Mesothelial cell of epicardium (in vitro differentiated cells): ENCODE measurements around the gene TBCD. TPM values are rescaled to one million over a fixed set of nuclear protein-coding genes. Genes with fewer than 3 reads are reported as not detected.
"Not testable (repeated sequence)": the region's sequence is repeated elsewhere in the genome, so short reads cannot be mapped to it uniquely, and the experiment has no call there.

Source experiments
- DNase-seq, 2 experiments: peaks; one replicate each; pipeline ENCODE4 v3.0.0; 2021; ENCODE audit warnings: low spot score in 2 of 2; ENCODE audit not compliant: unreplicated experiment in 2 of 2
- H3K27ac Mint-ChIP-seq: 2 replicates; pipeline ENCODE4 v1.8.0; 2021; ENCODE audit warnings: mixed read lengths
- H3K27me3 Mint-ChIP-seq: 2 replicates; pipeline ENCODE4 v1.8.0; 2021; ENCODE audit warnings: low read depth, mixed read lengths
- H3K36me3 Mint-ChIP-seq: 2 replicates; pipeline ENCODE4 v1.8.0; 2021; ENCODE audit warnings: mixed read lengths
- H3K4me1 Mint-ChIP-seq: 2 replicates; pipeline ENCODE4 v1.8.0; 2021; ENCODE audit warnings: mixed read lengths
- H3K4me3 Mint-ChIP-seq: 2 replicates; pipeline ENCODE4 v1.8.0; 2021; ENCODE audit warnings: mild to moderate bottlenecking, moderate library complexity, mixed read lengths
- H3K9me3 Mint-ChIP-seq: 2 replicates; pipeline ENCODE4 v1.8.0; 2021; ENCODE audit warnings: mixed read lengths
- CTCF ChIP-seq: fragments of 200-600 bp; sonication (generic); IDR thresholded peaks from one replicate; pipeline ENCODE4 v1.5.0; 2021; ENCODE audit warnings: antibody characterized with exemption; ENCODE audit not compliant: unreplicated experiment
- total RNA-seq: library from RNA; stranded (reverse); gene quantifications from 3 replicates; pipeline ENCODE4 v1.2.1, GENCODE V29; 2021

The TBCD gene
- total RNA-seq, 1 donor from 2014 or later: 117 TPM

GRCh38 chr17:82769041-82769440, 17.2 kb downstream of the TBCD start:
- H3K4me3 Mint-ChIP-seq: no peak overlapping the region
- no peak overlapping the region for H3K27ac Mint-ChIP-seq
- H3K36me3 Mint-ChIP-seq: peaks cover 38% of the 10 kb centered on the region
- no peak for DNase-seq
- no peaks in the 10 kb centered on the region for H3K27me3 Mint-ChIP-seq
- H3K9me3 Mint-ChIP-seq: no peaks in the 10 kb centered on the region
- TF ChIP-seq CTCF: no peak
- no peaks in the 10 kb centered on the region for H3K4me1 Mint-ChIP-seq

DNA sequence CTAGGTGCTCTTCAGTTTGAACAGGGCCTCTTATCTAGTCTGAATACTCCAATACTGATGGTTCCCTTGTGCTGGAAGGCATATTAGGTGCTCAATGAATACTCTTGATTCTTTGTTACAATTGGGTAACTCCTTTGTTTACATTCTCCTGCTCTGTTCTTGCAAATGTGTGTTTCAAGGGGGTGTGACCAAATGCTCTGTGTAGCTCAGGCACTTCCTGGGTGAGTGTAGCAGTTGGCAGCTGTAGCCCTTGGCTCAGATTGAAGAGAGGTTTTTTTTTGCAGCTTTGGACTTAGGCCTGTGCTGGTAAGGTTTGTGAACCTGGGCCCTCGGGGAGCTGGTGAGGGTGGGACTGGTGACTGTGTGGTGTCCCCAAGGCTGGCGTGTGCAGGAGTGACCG, 20.2 kb downstream of the TBCD start:
- Mint-ChIP-seq H3K27me3 (no peaks in the 10 kb centered on the region), H3K36me3 (peaks cover 41% of the 10 kb centered on the region), H3K9me3 (peaks cover under 1% of the 10 kb centered on the region), H3K27ac (no peak overlapping the region), H3K4me3 (no peak overlapping the region), H3K4me1 (no peaks in the 10 kb centered on the region)
- no peak for TF ChIP-seq CTCF
- no peak for DNase-seq

GRCh38 chr17:82774456-82774855, 22.6 kb downstream of the TBCD start:
- H3K4me1 Mint-ChIP-seq, H3K27me3 Mint-ChIP-seq, DNase-seq, H3K4me3 Mint-ChIP-seq, H3K9me3 Mint-ChIP-seq, H3K27ac Mint-ChIP-seq: not testable (repeated sequence)
- H3K36me3 Mint-ChIP-seq: peaks cover 33% of the 10 kb centered on the region

DNA sequence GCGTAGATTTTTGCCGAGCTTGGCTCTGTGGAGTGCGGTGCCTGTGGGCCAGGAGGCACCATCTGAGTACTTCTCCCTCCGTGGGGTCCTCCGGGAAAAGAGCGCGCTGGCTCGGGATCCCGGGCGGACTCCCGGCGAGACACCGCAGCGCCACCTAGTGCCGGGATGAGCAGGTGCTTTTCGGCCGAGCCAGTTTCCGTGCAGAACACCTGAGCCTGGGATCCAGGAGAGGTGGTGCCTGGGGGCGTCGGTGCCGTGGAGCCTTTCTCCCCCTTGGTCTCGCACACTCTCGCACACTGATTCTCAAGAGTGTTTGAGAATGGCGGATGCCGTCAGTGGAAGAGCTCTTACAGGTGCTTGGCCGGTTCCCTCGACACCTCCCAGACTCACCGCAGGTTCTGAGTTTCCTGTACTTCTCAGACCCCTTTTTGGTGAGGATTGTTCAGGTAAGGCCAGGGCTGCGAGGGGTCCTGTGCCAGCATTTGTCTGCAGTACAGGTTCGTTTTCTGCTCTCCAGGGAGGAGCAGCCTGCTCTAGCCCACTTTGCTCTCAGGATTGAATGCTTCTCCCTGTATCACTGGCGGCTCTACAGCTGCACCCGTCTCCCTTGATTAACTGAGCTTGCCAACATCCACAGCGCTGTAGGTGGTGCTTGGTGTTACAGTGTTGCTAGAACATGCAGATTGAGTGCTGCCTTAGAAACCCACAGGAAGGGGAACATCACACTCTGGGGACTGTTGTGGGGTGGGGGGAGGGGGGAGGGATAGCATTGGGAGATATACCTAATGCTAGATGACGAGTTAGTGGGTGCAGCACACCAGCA, 23.3 kb downstream of the TBCD start:
- peak; percentile 94 for TF ChIP-seq CTCF
- peak; percentile 49 to 82 for DNase-seq
- H3K4me1 Mint-ChIP-seq: no peaks in the 10 kb centered on the region

DNA sequence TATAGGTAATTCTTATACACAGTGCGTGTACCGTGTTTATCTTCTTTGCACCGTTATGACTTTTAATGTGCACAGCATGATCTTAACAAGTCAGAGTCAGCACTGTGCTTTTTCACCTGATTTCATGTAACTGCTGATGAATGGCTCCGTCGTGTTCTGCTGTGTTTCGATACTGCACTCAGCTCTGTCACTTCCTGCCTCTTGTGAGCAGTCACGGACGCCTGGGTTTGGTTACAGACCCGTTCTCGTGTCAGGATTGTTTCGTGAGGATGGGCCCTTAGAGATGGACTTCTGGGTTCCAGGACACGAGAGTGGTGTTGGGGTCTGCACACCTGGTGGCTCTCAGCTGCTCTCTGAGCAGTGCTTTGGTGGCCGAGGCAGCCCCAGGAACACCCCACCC, 24.6 kb downstream of the TBCD start:
- Mint-ChIP-seq H3K27ac (no peak overlapping the region), H3K9me3 (peaks cover 4% of the 10 kb centered on the region), H3K36me3 (peaks cover 27% of the 10 kb centered on the region), H3K27me3 (no peaks in the 10 kb centered on the region), H3K4me1 (no peaks in the 10 kb centered on the region), H3K4me3 (no peak overlapping the region)
- DNase-seq: no peak
- TF ChIP-seq CTCF: no peak

More for the DNA sequence above, 23.3 kb downstream of the TBCD start:
- H3K4me3 Mint-ChIP-seq: no peak overlapping the region
- H3K27me3 Mint-ChIP-seq: no peaks in the 10 kb centered on the region
- peaks cover 29% of the 10 kb centered on the region for H3K36me3 Mint-ChIP-seq
- H3K27ac Mint-ChIP-seq: no peak overlapping the region
- peaks cover 4% of the 10 kb centered on the region for H3K9me3 Mint-ChIP-seq

DNA sequence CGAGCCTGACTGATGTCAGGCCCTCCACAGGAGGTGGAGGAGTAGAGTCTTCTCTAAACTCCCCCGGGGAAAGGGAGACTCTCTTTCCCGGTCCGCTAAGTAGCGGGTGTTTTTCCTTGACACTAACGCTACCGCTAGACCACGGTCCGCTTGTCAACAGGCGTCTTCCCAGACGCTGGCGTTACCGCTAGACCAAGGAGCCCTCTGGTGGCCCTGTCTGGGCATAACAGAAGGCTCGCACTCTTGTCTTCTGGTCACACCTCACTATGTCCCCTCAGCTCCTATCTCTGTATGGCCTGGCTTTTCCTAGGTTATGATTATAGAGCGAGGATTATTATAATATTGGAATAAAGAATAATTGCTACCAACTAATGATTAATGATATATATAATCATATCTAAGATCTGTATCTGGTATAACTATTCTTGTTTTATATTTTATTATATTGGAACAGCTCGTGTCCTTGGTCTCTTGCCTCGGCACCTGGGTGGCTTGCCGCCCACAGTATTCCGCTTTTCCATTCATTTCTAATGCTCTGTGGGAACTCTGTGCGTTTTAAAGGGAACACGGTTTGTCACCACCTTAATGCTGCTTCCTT, 26.0 kb downstream of the TBCD start:
- H3K27ac Mint-ChIP-seq, H3K4me3 Mint-ChIP-seq, H3K4me1 Mint-ChIP-seq, H3K27me3 Mint-ChIP-seq, DNase-seq, H3K9me3 Mint-ChIP-seq: not testable (repeated sequence)
- peaks cover 16% of the 10 kb centered on the region for H3K36me3 Mint-ChIP-seq
- peak; percentile 17 for TF ChIP-seq CTCF
